Activated CD8-positive, alpha-beta memory T cell treated with anti-CD3 and anti-CD28 coated beads for 48 hours (primary cell): ENCODE results near the gene BCAP31.

Source experiments
- DNase-seq, 3 experiments: peaks; one replicate each; pipeline ENCODE4 v3.0.0-alpha.2; 2020; ENCODE audit warnings: low read depth in 2 of 3, low spot score in 2 of 3

Gene BCAP31

GRCh38 chrX:153724252-153725038, at the start of gene BCAP31, which contains the start of gene ABCD1:
Gene BCAP31, minus strand, starts transcription at chrX:153724387. Its CDS starts 1,143 bp downstream, at chrX:153723244.
Gene ABCD1, plus strand, starts transcription at chrX:153724856. Its CDS starts 411 bp downstream, at chrX:153725267.
- DNase-seq, result peak; percentile 56 to 79 (median 61)

DNA sequence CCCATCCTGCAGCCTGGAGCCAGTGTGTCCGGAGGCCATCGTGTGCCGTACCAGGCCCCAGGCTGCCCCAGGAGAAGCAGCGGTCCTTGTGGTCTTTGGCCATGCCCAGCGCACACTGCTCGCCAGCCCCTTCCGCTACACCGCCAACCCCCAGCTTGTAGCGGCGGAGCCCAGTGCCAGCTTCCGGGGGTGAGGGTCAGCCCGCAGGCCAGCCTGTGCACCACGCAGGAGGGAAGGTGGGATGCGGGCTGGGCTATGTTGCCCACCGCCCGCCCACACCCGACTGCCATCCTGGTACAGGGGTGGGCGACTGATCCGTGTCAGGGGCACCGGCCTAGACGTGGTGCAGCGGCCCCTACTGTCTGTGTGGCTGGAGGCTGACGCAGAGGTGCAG, 49.0 kb upstream of the BCAP31 start:
- DNase-seq, result no peak

GRCh38 chrX:153772316-153773217, 48.4 kb upstream of the BCAP31 start:
- no peak for DNase-seq

DNA sequence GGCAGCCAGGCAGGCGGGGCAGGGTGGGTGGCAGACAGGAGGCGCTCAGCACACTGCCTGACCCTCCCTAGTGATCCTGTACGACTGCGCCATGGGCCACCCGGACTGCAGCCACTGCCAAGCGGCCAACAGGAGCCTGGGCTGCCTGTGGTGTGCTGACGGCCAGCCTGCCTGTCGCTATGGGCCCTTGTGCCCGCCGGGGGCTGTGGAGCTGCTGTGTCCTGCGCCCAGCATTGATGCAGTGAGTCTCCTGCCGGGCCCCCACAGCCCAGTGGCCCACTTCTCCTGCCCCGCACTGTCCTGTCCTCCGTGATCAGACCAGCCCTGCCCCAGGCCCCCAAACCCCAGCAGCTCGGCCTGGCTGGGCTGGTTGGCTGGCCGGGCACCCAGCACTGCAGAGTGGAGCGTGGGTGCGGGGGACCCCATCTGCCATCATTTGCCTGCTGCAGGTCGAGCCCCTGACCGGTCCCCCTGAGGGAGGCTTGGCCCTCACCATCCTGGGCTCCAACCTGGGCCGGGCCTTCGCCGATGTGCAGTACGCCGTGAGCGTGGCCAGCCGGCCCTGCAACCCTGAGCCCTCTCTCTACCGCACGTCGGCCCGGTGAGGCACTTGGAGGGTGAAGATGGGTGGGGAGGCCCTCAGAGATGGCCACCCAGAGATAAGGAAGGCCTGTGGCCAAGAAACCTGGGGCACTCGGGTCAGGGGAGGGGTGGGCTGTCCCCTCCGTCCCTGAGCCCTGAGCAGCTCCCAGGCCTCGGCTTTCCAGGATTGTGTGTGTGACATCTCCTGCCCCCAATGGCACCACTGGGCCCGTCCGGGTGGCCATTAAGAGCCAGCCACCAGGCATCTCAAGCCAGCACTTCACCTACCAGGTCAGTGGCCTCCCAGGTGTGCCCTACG, 47.5 kb upstream of the BCAP31 start:
- no peak for DNase-seq

DNA sequence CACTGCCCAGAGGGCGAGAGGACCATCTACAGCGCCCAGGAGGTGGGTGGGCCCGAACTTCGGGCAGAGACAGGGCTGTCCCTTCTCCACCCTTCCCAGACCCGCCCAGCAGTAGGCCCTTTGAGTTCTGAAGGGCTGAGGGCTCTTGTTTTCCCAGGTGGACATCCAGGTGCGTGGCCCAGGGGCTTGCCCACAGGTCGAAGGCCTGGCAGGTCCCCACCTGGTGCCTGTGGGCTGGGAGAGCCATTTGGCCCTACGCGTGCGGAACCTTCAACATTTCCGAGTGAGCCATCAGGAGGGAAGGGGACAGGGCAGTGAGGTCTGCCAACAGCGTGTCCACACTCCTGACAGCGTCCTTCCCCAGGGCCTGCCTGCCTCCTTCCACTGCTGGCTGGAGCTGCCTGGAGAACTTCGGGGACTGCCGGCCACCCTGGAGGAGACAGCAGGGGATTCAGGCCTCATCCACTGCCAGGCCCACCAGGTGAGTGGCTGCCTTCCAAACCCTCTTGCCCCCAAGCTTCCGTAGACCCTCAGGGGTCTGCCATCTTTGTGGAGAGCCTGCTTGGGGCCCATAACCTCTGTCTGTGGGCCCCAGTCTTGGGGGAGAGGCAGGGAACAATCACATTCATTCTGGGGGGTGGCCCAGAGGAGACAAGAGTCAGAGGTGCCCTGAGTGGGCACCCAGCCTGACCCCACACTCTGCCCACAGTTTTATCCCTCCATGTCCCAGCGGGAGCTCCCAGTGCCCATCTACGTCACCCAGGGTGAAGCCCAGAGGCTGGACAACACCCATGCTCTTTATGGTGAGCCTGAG, 46.6 kb upstream of the BCAP31 start:
- no peak for DNase-seq

GRCh38 chrX:153769865-153770600, 45.8 kb upstream of the BCAP31 start:
- no peak for DNase-seq

- no peak for DNase-seq
These were observed 45.1 kb upstream of the BCAP31 start for GRCh38 chrX:153769158-153769864.

- DNase-seq, result no peak
These were observed 44.3 kb upstream of the BCAP31 start for GRCh38 chrX:153768311-153769157.

- no peak for DNase-seq
These were observed 43.5 kb upstream of the BCAP31 start for GRCh38 chrX:153767674-153768055.

- no peak for DNase-seq
These were observed 42.9 kb upstream of the BCAP31 start for GRCh38 chrX:153766871-153767673.

- DNase-seq, result no peak
These were observed 42.1 kb upstream of the BCAP31 start for GRCh38 chrX:153766098-153766817.

- DNase-seq, result no peak
These were observed 41.2 kb upstream of the BCAP31 start for GRCh38 chrX:153765138-153766079.

DNA sequence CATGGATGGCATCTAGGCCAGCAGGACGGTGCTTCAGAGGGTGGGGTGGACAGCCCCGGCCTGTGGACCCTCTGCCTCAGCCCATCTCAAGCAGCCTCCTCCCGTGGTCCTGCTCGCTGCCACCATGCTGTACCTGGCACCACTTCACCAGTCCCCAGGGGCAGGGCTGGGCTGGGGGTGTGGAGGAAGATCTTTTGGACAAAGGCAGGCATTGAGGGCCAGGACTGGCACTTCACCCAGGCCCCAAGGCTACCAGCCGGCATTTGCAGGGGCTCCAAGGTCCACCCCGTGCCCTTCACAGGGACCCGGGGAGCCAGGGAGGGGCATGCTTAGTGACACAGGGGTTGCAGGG, 40.6 kb upstream of the BCAP31 start:
- no peak for DNase-seq

DNA sequence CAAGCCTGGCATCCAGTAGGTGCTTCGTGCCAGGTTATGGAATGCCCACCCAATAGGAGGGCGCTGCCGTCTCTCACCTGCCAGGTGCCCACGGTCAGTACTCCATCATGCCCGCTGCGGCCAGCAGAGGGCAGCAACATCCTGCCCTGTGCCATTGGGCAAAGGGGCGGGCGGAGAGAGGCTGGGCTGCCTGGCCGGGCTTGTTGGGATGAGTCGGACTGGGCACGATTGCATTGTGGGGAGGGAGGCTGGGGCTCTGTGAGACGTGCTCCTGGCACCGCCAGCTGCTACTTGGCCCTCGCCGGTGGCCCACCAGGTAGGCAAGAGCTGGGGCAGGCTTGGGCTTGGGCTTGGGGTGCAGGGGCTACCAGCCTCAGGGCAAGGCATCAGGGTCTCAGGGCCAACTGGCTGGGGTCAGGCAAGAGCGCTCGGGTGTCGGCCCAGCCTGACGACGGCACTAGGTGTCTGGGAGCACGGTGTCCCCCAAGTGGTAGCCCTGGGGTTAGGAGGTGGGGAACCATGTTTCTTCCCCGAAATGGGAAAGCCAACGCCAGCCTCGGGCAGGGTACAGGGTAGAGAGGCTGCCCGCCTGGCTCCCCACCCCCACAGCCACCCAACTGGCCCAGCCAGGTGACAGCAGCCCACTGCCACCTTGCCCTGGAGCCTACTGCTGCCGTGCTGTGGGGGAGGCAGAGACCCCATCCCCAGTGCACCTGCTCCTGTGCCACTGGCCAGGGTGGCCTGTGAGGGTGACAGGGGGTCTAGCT, 40.0 kb upstream of the BCAP31 start, which contains the start of gene PLXNB3:
TSS of gene PLXNB3 (plus strand) at position 261 of the 767 bp plus-strand sequence. CDS start 1,287 bp downstream, outside the sequence.
- DNase-seq, result peak; percentile 28 to 74 (median 42)
